ENCODE measurements around the gene GPR3. TPM values are rescaled to one million over a fixed set of nuclear protein-coding genes. Genes with fewer than 3 reads are reported as not detected.

GPR3 gene, protein sequence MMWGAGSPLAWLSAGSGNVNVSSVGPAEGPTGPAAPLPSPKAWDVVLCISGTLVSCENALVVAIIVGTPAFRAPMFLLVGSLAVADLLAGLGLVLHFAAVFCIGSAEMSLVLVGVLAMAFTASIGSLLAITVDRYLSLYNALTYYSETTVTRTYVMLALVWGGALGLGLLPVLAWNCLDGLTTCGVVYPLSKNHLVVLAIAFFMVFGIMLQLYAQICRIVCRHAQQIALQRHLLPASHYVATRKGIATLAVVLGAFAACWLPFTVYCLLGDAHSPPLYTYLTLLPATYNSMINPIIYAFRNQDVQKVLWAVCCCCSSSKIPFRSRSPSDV
- total RNA-seq: 1.6 and 2.4 TPM in 2 replicates

DNA sequence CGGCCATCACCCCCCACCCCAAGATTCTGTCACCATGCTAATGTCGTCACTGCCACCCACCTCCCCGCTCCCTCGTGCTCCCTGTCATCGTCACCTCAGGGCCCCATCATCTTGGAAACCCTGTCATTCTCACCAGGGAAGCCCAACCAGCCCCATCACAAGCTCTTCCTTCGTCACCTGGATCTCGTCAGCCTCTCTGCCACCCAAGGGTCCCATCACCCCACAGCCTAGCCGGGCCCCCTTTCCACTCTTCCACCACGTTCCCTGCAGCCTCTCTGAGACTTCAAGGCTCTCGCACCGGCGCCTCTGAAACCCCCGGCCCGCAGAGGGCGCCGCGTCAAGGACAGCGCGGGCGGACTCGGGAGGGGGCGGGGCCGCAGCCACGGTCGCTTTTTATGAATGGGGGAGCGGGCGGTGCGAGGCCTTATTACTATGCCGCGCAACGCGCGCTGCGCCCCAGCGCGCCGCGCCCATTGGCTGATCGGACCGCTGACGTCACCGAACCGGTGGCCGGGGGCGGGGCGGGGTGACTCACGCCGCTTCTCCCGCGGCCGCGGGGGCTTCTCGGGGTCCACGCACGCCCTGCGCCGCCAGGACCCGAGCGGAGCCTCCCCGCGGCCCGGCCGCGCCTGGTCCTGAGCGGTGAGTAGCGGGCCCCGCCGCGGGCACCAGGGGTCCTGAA is at the start of gene GPR3:
Gene GPR3 (plus strand): TSS at position 527 of the 682 bp plus-strand sequence. CDS start 1,177 bp downstream, outside the sequence.

DNA sequence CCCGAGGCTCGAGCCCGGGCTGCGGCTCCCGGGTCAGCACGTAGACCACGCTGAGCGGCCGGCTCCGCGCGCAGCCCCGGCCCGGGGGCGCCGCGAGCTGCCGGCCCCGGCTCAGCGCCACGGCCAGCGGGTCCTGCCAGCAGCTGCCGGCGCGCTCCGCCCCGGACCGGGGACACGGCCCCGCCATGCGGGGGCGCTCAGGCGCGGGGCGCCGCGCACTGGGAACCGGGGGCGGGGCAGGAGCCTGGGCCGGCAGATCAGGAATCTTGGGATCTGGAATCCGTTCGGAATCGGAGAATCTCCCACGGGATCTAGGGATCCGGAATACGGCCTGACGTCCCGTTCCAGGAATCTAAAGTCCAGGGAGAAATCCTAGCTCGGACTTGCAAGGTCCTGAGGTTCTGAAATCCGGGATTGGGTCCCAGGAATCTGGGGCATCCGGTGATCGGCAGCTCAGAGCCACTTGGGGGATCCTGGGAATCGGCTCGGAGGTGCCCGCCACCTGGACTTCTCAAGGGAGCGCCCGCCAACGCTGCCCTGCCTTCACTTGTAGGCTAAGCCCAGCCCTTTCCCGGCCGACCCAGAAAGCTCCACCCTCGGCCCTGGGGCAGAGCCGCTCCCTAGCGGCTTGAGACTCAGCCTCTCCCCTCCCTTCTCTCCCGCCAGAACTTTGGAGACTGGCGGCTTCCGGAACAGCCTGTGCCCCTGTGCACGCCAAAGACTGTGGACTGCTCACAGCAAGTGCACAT is 25.8 kb upstream of the GPR3 start, which contains the start of gene MAP3K6:
Gene MAP3K6 (minus strand): TSS at position 551 of the 749 bp plus-strand sequence. CDS start 364 bp downstream, at position 187.

DNA sequence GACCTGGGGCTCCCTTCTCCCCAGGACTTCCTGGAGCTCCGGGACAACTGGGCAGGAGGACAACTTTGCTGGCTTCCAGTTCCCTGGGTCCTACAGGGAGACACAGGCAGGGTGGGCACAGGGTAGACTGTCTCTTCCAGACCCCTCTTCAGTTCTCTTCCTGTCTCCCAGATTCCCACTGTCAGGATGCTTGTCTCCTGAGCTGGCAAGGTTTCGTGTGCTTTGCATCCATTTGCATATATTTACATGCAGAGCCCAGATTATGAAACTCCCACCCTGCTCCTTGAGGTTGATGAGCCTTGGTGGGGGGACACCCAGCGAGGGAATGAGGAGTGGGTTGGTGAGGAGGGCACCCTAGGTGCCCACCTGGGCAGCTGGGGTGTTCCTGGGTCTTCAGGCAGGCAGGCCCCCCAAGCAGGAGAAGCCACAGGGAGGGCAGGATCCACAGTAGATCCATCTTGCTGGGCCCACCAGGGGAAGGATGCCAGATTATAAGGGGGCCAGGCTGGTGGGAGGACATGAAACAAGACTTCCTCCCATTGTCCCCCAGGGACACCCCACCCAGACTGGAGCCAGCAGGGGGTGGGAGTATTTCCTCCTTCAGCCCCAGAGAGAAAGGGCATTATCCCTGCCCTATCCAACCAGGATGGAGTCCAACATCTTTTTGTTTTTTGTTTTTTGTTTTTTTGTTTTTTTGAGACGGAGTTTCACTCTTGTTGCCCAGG is 17.9 kb upstream of the GPR3 start, which contains the start of gene FCN3:
Gene FCN3 (minus strand): TSS at position 463 of the 725 bp plus-strand sequence. CDS start 6 bp downstream, at position 457.

DNA sequence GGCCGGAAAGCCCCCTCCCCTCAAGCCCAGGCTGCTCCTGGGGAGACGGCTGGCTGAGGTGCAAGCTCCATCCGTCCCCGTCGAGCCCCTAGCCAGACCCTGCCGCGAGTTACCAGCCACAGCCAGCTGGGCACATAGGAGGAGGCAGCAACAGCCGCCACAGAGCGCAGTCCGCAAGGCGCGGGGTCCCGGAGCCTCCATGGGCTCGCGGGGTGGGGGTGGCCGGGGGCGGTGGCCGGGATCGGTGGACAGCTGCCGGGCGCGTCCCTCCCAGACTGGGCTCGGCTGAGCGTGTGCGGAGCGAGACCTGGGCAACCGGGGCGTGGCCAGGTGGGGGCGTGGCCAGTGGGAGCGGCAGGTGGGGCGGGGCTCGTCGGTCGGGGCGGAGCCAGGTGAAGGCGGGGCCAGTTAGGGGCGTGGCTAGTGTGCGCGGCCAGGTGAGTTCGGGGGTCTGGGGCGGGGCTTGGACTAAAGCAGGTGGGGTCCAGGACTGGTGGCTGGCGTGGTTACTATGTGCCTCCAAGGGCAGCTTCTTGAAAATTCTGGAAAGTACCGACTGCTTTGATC is 9.3 kb upstream of the GPR3 start, which contains the start of gene CD164L2:
Gene CD164L2 (minus strand): TSS at position 295 of the 567 bp plus-strand sequence. CDS start 94 bp downstream, at position 201.

Other genes with a start within 250 kb of the GPR3 start
- gene SLC9A1, start 237.5 kb upstream of the GPR3 start, total RNA-seq: 17.3 and 40.3 TPM in 2 replicates
- gene WDTC1, start 158.0 kb upstream of the GPR3 start, total RNA-seq: 19.4 and 33.7 TPM in 2 replicates
- 35.0 and 43.0 TPM in 2 replicates for gene TMEM222, start 70.5 kb upstream of the GPR3 start, total RNA-seq
- 20.2 and 55.0 TPM in 2 replicates for gene SYTL1, start 50.6 kb upstream of the GPR3 start, total RNA-seq
- gene MAP3K6, start 25.7 kb upstream of the GPR3 start, total RNA-seq: 14.7 and 24.1 TPM in 2 replicates
- gene FCN3, start 17.8 kb upstream of the GPR3 start, total RNA-seq: not detected in 2 replicates
- 0.13 TPM in 1 of 2 replicates, not detected in the other for gene CD164L2, start 9.3 kb upstream of the GPR3 start, total RNA-seq
- 31.4 and 50.8 TPM in 2 replicates for gene WASF2, start 97.5 kb downstream of the GPR3 start, total RNA-seq
- gene AHDC1, start 211.5 kb downstream of the GPR3 start, total RNA-seq: 12.4 and 29.7 TPM in 2 replicates
- under 0.01 TPM in 1 of 2 replicates, not detected in the other for gene FGR, start 242.6 kb downstream of the GPR3 start, total RNA-seq